Naive B cell (primary cell): Measurements from ENCODE around the gene FEM1A. TPM values are rescaled to one million over a fixed set of nuclear protein-coding genes. Genes with fewer than 3 reads are reported as not detected.
"Not testable (repeated sequence)": the region's sequence is repeated elsewhere in the genome, so short reads cannot be mapped to it uniquely, and the experiment has no call there.

Experiments
- ATAC-seq, 2 donors: fragments of 150-1000 bp; cut with Tn5 transposase; 2 replicates each; pipeline ENCODE4 v1.10.0; 2021; ENCODE audit warnings: low read depth in 2 of 2, mild to moderate bottlenecking in 2 of 2, moderate library complexity in 2 of 2
- DNase-seq: peaks from one replicate; pipeline ENCODE4 v3.0.0; 2022
- H3K27ac Mint-ChIP-seq, 6 donors: one replicate each; pipeline ENCODE4 v1.8.0; 2020 to 2022; ENCODE audit warnings: mild to moderate bottlenecking in 6 of 6, mixed read lengths in 6 of 6, moderate library complexity in 5 of 6, inconsistent platforms in 2 of 6
- H3K27me3 Mint-ChIP-seq, 3 donors: one replicate each; pipeline ENCODE4 v1.8.0; 2021 to 2022; ENCODE audit warnings: mixed read lengths in 3 of 3, mild to moderate bottlenecking in 1 of 3
- H3K36me3 Mint-ChIP-seq, 2 donors: one replicate each; pipeline ENCODE4 v1.8.0; 2020 to 2022; ENCODE audit warnings: mixed read lengths in 2 of 2, inconsistent platforms in 1 of 2, mild to moderate bottlenecking in 1 of 2
- H3K4me1 Mint-ChIP-seq, 3 donors: one replicate each; pipeline ENCODE4 v1.8.0; 2020 to 2022; ENCODE audit warnings: mixed read lengths in 3 of 3, inconsistent platforms in 1 of 3, mild to moderate bottlenecking in 1 of 3, moderate library complexity in 1 of 3
- H3K4me3 Mint-ChIP-seq, 8 donors: one replicate each; pipeline ENCODE4 v1.8.0; 2020 to 2022; ENCODE audit warnings: mild to moderate bottlenecking in 8 of 8, mixed read lengths in 8 of 8, moderate library complexity in 8 of 8, inconsistent platforms in 2 of 8
- H3K9me3 Mint-ChIP-seq, 7 donors: one replicate each; pipeline ENCODE4 v1.8.0; 2020 to 2022; ENCODE audit warnings: mixed read lengths in 7 of 7, mild to moderate bottlenecking in 5 of 7, inconsistent platforms in 2 of 7, moderate library complexity in 1 of 7
- polyA plus RNA-seq, 6 donors: library from polyadenylated mRNA; unstranded; fragments of 300-500 nt; fragmentation: Illumina TruSeq; gene quantifications; one replicate each; pipeline ENCODE4 v1.2.3, GENCODE V29; 2021; ENCODE audit warnings: low read depth in 6 of 6

Gene FEM1A
- polyA plus RNA-seq, 6 donors from 2014 or later: 0.84 to 5.0 (median 3.2) TPM

DNA sequence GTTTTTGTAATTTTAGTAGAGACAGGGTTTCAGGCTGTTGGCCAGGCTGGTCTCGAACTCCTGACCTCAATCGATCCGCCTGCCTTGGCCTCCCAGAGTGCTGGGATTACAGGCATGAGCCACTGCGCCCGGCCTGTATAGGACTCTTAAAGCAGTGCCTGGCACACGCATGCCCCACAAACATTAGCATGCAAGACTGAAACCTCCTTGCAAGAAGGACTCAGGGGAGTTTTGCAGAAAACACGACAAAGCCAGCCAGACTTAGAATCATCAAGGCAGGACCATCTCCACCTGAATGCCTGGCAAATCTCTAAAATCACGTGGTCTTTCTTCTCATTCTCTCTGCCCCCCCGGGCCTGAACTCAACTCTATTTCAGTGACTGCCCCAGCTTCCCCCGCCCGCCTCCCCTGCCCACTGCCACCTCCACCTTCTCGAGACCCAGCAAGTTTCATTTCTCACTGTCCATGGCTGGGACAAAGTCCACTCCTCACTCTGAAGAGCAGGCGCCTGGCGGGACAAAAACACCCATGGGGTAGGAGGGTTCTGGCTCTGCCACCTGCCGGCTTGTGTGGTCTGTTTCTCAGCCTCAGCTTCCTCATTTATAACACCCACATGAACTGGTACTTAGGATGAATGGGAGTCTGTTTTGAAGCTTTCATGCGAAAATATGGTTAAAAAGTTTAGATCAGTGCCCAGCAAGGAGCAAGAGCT, 37.6 kb downstream of the FEM1A start:
- DNase-seq: peak; percentile 67
- Mint-ChIP-seq H3K4me3 (peak overlapping the region; percentile 76 to 97 (median 88)), H3K27me3 (no peaks in the 10 kb centered on the region), H3K9me3 (no peaks in the 10 kb centered on the region), H3K4me1 (peaks cover 24 to 40% (median 33%) of the 10 kb centered on the region in 3 donors), H3K27ac (peak overlapping the region; percentile 74 to 99 (median 98)), H3K36me3 (no peaks in the 10 kb centered on the region)
- peak; percentile 63 to 73 for ATAC-seq

DNA sequence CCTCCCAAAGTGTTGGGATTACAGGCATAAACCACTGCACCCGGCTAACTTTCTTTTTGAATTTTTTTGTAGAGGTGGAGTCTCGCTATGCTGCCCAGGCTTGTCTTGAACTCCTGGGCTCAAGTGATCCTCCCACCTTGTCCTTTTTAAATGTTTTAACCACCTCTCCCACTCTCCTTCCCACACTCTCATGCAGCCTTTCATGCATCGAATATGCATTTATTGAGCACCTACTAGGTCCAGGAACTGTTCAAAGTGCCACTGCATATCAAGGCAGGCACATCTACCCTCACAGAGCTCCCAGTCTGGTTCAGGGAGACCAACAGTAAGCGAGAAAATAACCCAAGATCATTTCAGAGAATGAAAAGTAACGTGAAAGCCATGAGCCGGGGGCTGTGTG, 38.8 kb downstream of the FEM1A start:
- H3K4me3 Mint-ChIP-seq: peak overlapping the region; percentile 76 to 97 (median 94)
- no peaks in the 10 kb centered on the region for H3K9me3 Mint-ChIP-seq
- H3K4me1 Mint-ChIP-seq: peaks cover 24 to 38% (median 33%) of the 10 kb centered on the region in 3 donors
- H3K27me3 Mint-ChIP-seq: no peaks in the 10 kb centered on the region
- peak overlapping the region; percentile 91 to 99 (median 97) for H3K27ac Mint-ChIP-seq
- DNase-seq (no peak), ATAC-seq (no peak)
- no peaks in the 10 kb centered on the region for H3K36me3 Mint-ChIP-seq

DNA sequence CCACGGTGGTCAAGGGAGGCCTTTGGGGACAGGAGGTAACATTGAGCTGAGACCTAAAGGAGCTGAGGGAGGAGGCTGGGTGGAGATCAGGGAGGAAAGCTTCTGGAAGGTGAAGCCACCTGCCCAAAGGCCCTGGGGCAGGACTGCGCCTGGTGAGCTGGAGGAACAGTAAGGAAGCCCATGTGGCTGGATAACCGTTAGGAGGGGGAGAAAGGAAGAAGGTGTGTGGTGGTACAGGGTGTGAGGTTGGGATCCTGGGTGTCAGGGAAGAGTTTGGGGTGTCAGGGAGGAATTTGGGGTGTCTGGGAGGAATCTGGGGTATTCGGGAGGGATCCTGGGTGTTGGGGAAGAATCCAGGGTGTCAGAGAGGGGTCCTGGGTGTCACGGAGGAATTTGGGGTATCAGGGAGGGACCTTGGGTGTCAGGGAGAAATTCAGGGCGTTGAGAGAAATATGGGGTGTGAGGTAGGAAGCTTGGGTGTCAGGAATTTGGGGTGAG, 39.3 kb downstream of the FEM1A start:
- Mint-ChIP-seq H3K36me3 (no peaks in the 10 kb centered on the region), H3K9me3 (no peaks in the 10 kb centered on the region), H3K27ac (peak overlapping the region; percentile 91 to 99 (median 97)), H3K4me1 (peaks cover 24 to 38% (median 33%) of the 10 kb centered on the region in 3 donors), H3K27me3 (no peaks in the 10 kb centered on the region), H3K4me3 (peak overlapping the region; percentile 76 to 97 (median 94))
- DNase-seq: no peak
- no peak for ATAC-seq

DNA sequence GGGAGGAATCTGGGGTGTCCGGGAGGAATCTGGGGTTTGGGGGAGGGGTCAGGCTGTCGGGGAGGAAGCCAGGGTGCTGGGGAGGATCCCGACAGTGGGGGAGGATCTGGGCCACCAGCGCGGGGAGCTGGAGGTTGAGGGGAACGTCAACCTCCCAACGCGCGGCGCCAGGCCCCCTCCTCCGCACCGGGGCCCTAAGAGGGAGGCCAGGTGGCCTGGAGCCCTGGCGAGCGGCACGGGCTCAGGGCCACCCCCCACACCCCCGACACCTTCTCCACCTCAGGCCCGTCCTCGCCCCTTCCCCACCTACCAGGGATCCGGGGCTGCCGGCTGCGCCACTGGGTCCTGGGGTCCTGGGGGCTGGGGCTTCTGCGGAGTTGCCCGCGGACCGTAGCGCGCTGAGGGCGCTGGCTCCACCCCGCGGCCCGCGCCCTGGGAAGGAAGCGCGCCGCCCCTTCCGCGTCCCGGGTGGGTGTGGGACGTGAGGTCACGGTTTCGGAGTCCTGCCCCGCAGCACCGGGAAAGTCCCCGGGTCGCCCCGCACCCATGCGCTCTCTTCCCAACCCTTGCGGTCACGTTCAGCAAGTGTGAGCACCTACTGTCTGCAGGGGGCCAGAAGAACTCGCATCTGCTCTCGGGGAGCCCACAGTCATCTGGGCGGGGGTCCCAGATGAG, 39.9 kb downstream of the FEM1A start, which contains the start of gene TICAM1:
TSS of gene TICAM1 (minus strand) at position 409 of the 675 bp plus-strand sequence. CDS start 13,335 bp downstream, outside the sequence.
- Mint-ChIP-seq H3K9me3 (no peaks in the 10 kb centered on the region), H3K4me3 (peak within 1 kb of the TSS; percentile 76 to 97 (median 94)), H3K27ac (peak within 1 kb of the TSS; percentile 96 to 99 (median 97)), H3K27me3 (no peaks in the 10 kb centered on the region), H3K4me1 (peaks cover 24 to 38% (median 33%) of the 10 kb centered on the region in 3 donors), H3K36me3 (no peaks in the 10 kb centered on the region)
- DNase-seq (peak; percentile 81), ATAC-seq (peak; percentile 80 to 82)

DNA sequence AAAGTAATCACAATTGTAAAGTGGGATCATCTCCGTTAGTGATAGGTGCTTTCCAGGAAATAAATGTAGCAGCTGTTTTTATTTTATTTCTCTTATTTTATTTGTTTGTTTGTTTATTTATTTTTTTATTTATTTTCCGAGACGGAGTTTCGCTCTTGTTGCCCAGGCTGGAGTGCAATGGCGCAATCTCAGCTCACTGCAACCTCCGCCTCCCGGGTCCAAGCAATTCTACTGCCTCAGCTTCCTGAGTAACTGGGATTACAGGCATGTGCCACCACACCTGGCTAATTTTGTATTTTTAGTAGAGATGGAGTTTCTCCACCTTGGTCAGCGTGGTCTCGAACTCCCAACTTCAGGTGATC, 40.4 kb downstream of the FEM1A start:
- H3K27ac Mint-ChIP-seq: peak overlapping the region; percentile 74 to 99 (median 96)
- not testable (repeated sequence) for H3K9me3 Mint-ChIP-seq, H3K36me3 Mint-ChIP-seq, DNase-seq, H3K27me3 Mint-ChIP-seq, ATAC-seq
- H3K4me1 Mint-ChIP-seq: peaks cover 24 to 38% (median 33%) of the 10 kb centered on the region in 3 donors
- peak overlapping the region; percentile 76 to 97 (median 94) for H3K4me3 Mint-ChIP-seq

DNA sequence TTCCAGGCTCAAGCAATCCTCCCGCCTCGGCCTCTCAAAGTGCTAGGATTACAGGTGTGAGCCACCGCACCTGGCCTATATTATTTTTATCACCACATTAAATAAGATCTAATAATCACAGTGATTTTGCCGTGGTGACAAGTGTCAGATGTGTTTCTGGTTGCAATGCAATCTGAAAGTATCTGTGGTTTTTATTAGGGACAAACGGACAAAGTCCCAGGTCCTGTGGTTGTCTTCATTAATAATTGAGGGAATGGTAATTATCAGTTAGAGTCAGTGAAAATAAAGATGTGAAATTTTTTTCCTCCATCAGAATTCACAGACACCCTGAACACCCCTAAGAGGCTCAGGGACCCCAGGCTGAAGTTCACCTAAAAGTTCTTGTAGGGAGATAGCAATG, 41.2 kb downstream of the FEM1A start:
- ATAC-seq: no peak
- peak overlapping the region; percentile 12 to 97 (median 76) for H3K4me3 Mint-ChIP-seq
- H3K27ac Mint-ChIP-seq: peak overlapping the region; percentile 60 to 96 (median 84)
- DNase-seq: no peak
- peaks cover 22 to 36% (median 30%) of the 10 kb centered on the region in 3 donors for H3K4me1 Mint-ChIP-seq
- H3K27me3 Mint-ChIP-seq: no peaks in the 10 kb centered on the region
- no peaks in the 10 kb centered on the region for H3K9me3 Mint-ChIP-seq
- no peaks in the 10 kb centered on the region for H3K36me3 Mint-ChIP-seq

DNA sequence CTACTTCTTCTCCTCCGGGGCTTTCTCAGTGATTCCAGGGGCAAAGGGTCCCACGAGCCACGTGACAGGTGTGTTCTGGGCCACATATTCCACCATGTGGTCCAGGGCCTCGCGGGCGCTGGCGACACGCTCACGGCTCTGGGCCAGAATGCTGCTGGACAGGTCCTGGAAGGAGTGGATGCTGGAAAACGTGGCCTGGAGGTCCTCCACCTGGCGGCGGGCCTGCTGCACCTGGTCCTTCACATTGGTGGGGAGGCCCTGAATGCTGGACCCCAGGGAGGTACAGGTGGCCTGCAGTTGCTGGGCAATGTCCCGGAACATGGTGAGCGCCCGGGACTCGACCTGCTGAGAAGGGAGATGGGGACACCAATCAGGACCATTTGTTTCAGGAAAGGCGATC, 47.7 kb downstream of the FEM1A start:
- H3K4me1 Mint-ChIP-seq: no peaks in the 10 kb centered on the region
- ATAC-seq (no peak), DNase-seq (no peak)
- H3K4me3 Mint-ChIP-seq: no peak overlapping the region
- peaks cover 0 to 6% of the 10 kb centered on the region in 2 donors for H3K36me3 Mint-ChIP-seq
- H3K27ac Mint-ChIP-seq: no peak overlapping the region
- no peaks in the 10 kb centered on the region for H3K27me3 Mint-ChIP-seq
- no peaks in the 10 kb centered on the region for H3K9me3 Mint-ChIP-seq

DNA sequence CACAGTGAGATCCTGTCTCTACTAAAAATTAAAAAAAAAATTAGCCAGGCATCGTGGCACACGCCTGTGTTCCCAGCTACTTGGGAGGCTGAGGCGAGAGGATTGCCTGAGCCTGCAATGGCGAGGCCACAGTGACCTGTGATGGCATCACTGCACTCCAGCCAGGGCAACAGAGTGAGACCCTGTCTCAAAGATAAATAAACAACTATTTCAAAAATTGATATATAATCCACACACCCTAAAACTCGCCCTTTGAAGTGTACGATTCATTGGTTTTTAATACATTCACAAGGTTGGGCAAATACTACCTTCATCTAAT, 52.1 kb downstream of the FEM1A start:
- Mint-ChIP-seq H3K36me3 (peaks cover 0 to 6% of the 10 kb centered on the region in 2 donors), H3K9me3 (no peaks in the 10 kb centered on the region), H3K27me3 (no peaks in the 10 kb centered on the region), H3K4me1 (no peaks in the 10 kb centered on the region), H3K4me3 (no peak overlapping the region), H3K27ac (no peak overlapping the region)
- DNase-seq: no peak
- ATAC-seq: no peak

DNA sequence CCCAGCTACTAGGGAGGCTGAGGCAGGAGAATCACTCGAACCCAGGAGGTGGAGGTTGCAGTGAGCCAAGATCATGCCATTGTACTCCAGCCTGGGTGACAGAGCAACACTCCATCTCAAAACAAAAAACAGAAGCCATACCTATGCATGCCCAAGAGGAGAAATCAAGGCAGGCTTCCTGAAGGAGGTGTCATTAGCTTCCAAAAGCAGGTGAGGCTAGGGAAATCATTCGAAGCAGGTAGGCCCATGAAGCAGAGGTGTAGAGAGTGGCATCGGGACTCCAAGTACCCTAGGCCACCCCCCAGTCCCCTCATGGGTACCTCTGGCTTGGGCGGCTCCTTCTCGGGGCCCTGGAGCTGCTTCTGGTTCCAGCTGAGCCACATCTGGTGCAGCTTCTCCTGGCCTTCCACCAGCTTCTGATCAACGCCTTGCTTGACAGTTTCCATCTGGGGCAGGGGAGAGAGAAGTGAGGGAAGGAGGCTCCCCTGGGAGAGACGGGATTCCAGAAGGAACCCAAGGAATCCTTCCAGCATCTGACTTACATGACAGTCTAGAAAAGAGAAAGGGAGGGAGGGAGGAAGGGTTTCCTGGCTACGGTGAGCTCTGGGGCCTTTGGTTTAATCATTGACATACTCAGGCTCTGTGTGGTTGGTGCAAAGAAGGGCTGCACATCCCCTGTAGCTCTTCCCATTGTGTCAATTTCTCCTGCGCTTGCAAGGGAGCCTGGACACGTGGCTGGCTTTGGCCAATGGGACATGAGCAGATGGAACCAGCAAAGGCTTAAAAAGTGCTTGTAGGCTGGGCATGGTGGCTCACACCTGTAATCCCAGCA, 53.0 kb downstream of the FEM1A start:
- Mint-ChIP-seq H3K27ac (peak overlapping the region in 2 of 6 donors; percentile 21 to 44), H3K4me3 (no peak overlapping the region), H3K27me3 (no peaks in the 10 kb centered on the region), H3K4me1 (peaks cover 0 to 6% (median 5%) of the 10 kb centered on the region in 3 donors), H3K36me3 (peaks cover 0 to 6% of the 10 kb centered on the region in 2 donors), H3K9me3 (no peaks in the 10 kb centered on the region)
- no peak for DNase-seq
- no peak for ATAC-seq

DNA sequence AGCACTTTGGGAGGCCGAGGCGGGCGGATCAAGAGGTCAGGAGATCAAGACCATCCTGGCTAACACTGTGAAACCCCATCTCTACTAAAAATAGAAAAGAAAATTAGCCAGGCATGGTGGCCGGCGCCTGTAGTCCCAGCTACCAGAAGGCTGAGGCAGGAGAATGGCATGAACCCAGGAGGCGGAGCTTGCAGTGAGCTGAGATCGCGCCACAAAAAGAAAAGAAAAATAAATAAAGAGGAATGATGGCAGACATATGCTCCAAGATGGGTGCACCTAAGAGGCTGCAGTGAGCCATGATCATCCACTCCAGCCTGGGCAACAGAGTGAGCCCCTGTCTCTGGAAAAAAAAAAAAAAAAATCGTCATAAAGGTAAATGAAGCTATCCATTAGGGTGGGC, 54.4 kb downstream of the FEM1A start:
- DNase-seq, H3K27me3 Mint-ChIP-seq, ATAC-seq, H3K36me3 Mint-ChIP-seq, H3K9me3 Mint-ChIP-seq, H3K4me3 Mint-ChIP-seq, H3K4me1 Mint-ChIP-seq, H3K27ac Mint-ChIP-seq: not testable (repeated sequence)

DNA sequence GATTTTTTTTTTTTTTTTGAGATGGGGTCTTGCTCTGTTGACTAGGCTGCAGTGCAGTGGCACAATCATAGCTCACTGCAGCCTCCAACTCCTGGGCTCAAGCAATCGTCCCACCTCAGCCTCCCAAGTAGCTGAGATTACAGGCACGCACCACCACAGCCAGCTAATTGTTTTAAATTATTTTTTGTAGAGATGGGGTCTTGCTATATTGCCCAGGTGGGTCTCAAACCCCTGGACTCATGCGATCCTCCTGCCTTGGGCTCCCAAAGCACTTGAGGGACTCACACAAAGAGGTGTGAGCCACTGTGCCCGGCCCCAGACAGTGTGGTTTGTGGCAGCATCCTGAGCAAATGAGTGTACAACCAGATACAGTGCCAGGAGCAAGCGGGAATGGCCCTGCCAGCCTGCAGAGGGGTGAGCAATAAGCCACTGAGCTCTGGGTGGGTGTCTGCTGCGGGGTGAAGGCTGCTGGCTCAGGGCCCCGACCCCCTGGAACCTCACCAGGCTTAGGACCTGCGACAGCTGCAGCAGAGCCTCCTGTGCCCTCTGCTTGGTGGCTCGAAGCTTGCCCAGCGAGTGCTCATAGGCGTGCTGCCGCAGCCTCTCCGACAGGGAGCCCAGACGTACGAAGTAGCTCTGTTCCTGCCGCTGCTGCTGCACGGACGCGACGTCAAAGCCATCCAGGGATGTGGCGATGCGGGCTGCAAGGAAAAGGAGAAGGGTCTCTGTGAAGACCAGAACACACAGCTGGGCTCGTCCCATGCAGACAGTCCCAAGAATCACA, 55.8 kb downstream of the FEM1A start:
- Mint-ChIP-seq H3K36me3 (peaks cover 0 to 8% of the 10 kb centered on the region in 2 donors), H3K27ac (peak overlapping the region in 1 of 6 donors; percentile 68), H3K27me3 (no peaks in the 10 kb centered on the region), H3K4me3 (no peak overlapping the region), H3K4me1 (peaks cover 8 to 13% (median 11%) of the 10 kb centered on the region in 3 donors), H3K9me3 (no peaks in the 10 kb centered on the region)
- DNase-seq (no peak), ATAC-seq (no peak)

DNA sequence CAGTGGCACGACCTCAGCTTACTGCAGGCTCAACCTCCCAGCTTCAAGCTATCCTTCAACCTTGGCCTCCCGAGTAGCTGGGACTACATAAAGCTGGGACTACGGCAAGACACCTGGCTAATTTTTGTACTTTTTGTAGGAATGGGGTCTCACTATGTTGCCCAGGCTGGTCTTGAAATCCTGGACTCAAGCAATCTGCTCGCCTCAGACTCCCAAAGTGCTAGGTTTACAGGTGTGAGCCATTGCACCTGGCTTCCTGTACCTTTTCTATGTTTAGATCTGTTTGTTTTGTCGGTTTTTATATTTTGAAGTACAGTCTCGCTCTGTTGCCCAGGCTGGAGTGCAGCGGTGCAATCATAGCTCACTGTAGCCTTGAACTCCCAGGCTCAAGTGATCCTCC, 57.5 kb downstream of the FEM1A start:
- Mint-ChIP-seq H3K36me3 (peaks cover 0 to 8% of the 10 kb centered on the region in 2 donors), H3K27me3 (no peaks in the 10 kb centered on the region), H3K4me3 (no peak overlapping the region), H3K4me1 (peaks cover 10 to 13% (median 11%) of the 10 kb centered on the region in 3 donors), H3K9me3 (no peaks in the 10 kb centered on the region), H3K27ac (peak overlapping the region in 3 of 6 donors; percentile 28 to 78 (median 31))
- ATAC-seq (no peak), DNase-seq (no peak)
